H1 (cell line): ENCODE results near the gene CADM1. TPM values are rescaled to one million over a fixed set of nuclear protein-coding genes. Genes with fewer than 3 reads are reported as not detected.

Source experiments
- ASH2L ChIP-seq: fragments of 200-600, 300-600 bp; sonication (generic); IDR thresholded peaks from one replicate; pipeline ENCODE4 v1.7.1; 2017; ENCODE audit warnings: low read length
- CHD1 ChIP-seq: IDR thresholded peaks from 2 replicates; pipeline ENCODE4 v1.6.1; 2012; ENCODE audit warnings: low read depth, low read length, improper control_type of control experiment
- JUN ChIP-seq: IDR thresholded peaks from 2 replicates; pipeline ENCODE4 v1.6.1; 2011; ENCODE audit warnings: low read depth, mild to moderate bottlenecking, improper control_type of control experiment, low read length
- SIN3A ChIP-seq, 2 experiments: IDR thresholded peaks in 1 of 2; conservative IDR thresholded peaks in 1 of 2; 2 replicates each; pipeline ENCODE4 v1.6.1; 2011 to 2012; ENCODE audit warnings: low read length in 2 of 2, improper control_type of control experiment in 1 of 2, low read depth in 1 of 2, mild to moderate bottlenecking in 1 of 2
- polyA plus RNA-seq, 7 experiments: library from polyadenylated mRNA; depleted of rRNA in 3 of 7; stranded (reverse) in 5 of 7; unstranded in 2 of 7; fragments of >200 nt in 5 of 7; fragments of 200-250 nt in 2 of 7; gene quantifications; 1 replicate in 5 of 7; 2 replicates in 1 of 7; 4 replicates in 1 of 7; pipeline versions ENCODE4 v1.2.1 to v1.2.3, GENCODE V29; 2011 to 2013; ENCODE audit warnings: missing spikeins in 2 of 7, mixed read lengths in 2 of 7
- total RNA-seq: library from RNA; stranded (reverse); fragmentation: NEBNext Ultra II Directional; extraction: Animal tissue kit (Norgen Biotek cat#: 25700); gene quantifications from 2 replicates; pipeline ENCODE4 v1.2.1, GENCODE V29; 2021
- TF ChIP-seq, protein P1 (sequence below), 3 experiments: IDR thresholded peaks; 1 replicate in 2 of 3; 2 replicates in 1 of 3; pipeline versions ENCODE4 v1.5.1 to v1.6.1; 2011; ENCODE audit warnings: low read length in 3 of 3, mild to moderate bottlenecking in 3 of 3, inconsistent platforms in 2 of 3, low read depth in 1 of 3, moderate library complexity in 1 of 3; ENCODE audit not compliant: insufficient read depth in 1 of 3; ENCODE audit errors: control extremely low read depth in 1 of 3

Gene CADM1
- total and polyA plus RNA-seq, 2 of the 8 experiments (the other 6 are each of a cell fraction or from before 2014, with no cell fraction given) = 8.3 to 25.3 TPM

DNA sequence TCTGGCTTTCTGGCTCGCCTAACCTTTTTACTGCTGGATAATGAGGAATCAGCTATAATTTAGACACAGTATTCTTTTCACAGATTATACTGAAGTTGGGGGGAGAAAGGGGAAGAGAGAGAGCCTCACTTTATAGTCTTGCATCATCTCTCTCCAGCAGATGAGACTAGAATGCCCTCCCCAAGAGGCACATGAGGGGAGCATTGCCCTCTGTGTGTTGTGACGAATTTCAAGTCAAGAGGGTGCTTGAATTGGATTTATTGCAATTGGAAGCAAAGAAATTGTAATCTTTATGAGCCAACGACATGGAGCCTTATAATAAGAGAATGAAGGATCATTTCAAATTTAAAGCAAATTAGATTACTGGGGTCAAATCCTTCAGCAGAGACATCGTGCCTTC lies 17.6 kb upstream of the CADM1 start (continued):
- TF ChIP-seq SIN3A (conservative IDR thresholded peaks at IDR 0.05 in 1 of 2, IDR thresholded peaks at IDR 0.05 in 1 of 2; ENCODE audit: low read depth in 1 of 2, low read length in 2 of 2) = no peak
- no peak for TF ChIP-seq CHD1
- TF ChIP-seq, protein P1, sequence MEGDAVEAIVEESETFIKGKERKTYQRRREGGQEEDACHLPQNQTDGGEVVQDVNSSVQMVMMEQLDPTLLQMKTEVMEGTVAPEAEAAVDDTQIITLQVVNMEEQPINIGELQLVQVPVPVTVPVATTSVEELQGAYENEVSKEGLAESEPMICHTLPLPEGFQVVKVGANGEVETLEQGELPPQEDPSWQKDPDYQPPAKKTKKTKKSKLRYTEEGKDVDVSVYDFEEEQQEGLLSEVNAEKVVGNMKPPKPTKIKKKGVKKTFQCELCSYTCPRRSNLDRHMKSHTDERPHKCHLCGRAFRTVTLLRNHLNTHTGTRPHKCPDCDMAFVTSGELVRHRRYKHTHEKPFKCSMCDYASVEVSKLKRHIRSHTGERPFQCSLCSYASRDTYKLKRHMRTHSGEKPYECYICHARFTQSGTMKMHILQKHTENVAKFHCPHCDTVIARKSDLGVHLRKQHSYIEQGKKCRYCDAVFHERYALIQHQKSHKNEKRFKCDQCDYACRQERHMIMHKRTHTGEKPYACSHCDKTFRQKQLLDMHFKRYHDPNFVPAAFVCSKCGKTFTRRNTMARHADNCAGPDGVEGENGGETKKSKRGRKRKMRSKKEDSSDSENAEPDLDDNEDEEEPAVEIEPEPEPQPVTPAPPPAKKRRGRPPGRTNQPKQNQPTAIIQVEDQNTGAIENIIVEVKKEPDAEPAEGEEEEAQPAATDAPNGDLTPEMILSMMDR (IDR thresholded peaks at IDR 0.05; ENCODE audit: control extremely low read depth in 1 of 3, insufficient read depth in 1 of 3, low read depth in 1 of 3, low read length in 3 of 3) = no peak
- TF ChIP-seq JUN = no peak
- TF ChIP-seq ASH2L = no peak
